Measurements from ENCODE around the gene MRPS22. TPM values are rescaled to one million over a fixed set of nuclear protein-coding genes. Genes with fewer than 3 reads are reported as not detected.

Gene MRPS22
- total and polyA plus RNA-seq, 8 donors = 14.7 to 29.0 (median 18.8) TPM

DNA sequence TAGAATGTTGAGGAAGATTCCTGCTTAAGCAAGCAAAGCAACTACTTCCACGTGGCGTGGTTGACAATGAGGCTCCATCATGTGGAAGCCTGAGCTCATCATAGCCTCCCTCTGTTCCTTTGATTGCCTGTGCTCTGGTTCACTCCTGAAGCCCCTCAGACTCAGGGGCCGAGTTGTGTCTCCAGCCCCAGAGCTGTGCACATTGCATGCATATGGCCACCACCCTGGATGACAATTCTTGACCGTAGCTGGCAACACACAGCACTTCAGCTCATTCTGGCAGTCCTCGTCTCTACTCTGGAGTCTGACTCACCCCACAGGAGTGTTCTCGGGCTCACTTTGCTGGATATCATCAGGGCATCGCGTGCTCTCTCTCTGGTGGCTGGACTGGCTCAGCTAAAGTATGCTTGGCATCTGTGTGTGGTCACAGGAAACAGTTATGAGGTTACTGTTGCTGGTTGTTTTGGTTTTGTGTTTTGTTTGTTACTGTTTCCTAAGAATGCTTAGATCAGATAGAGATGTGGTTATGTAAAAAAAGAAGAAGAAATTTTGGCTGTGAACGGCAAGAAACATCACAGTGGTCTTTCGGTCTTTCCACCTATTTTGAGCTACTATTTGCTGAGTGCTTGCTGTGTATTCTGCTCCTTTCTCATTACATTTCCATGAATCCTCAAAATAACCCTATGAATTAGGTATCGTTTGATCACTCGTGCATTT, 41.6 kb upstream of the MRPS22 start:
- Histone ChIP-seq H3K27me3 (no peaks in the 10 kb centered on the region), H3K27ac (no peak overlapping the region), H3K9me3 (no peaks in the 10 kb centered on the region), H3K4me1 (peaks cover 17 to 22% (median 19%) of the 10 kb centered on the region in 3 donors), H3K4me3 (no peak overlapping the region), H3K36me3 (no peaks in the 10 kb centered on the region)
- DNase-seq (peak in 1 of 6 donors; percentile 39), FAIRE-seq (no peak), ATAC-seq (peak in 2 of 4 donors; percentile 7 to 23)
- TF ChIP-seq CTCF (IDR thresholded peaks at IDR 0.05) = no peak
- intact Hi-C loops (cut with DNase I) = no loop called here
- WGBS, 2 donors = 80 to 86% methylated on average over 12 of the region's 12 CpGs

- no peak for TF ChIP-seq CTCF (IDR thresholded peaks at IDR 0.05)
- Histone ChIP-seq H3K27ac (no peak overlapping the region), H3K27me3 (no peaks in the 10 kb centered on the region), H3K4me3 (no peak overlapping the region), H3K36me3 (no peaks in the 10 kb centered on the region), H3K9me3 (no peaks in the 10 kb centered on the region), H3K4me1 (peaks cover 17 to 20% (median 19%) of the 10 kb centered on the region in 3 donors)
- intact Hi-C loops (cut with DNase I) = no loop called here
- no peak for DNase-seq
- no peak for FAIRE-seq
- 93 to 94% methylated on average over 4 of the region's 4 CpGs for WGBS, 2 donors
- no peak for ATAC-seq
Measured at GRCh38 chr3:139302801-139303113, 41.1 kb upstream of the MRPS22 start.

DNA sequence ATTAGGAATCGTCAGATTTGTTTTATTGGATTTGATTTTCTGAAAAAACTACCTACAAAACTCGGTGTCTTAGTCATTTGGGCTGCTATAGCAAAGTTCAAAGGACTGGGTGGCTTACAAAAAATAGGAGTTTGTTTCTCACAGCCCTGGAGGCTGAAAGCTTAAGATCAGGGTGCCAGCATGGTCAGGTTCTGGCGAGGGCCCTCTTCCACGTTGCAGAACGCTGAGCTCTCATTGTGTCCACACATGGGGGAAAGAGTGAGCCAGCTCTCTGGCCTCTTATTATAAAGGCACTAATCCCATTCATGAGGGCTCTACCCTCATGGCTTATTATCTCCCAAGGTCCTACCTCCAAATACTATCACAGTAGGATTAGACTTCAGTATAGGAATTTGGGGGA, 40.6 kb upstream of the MRPS22 start:
- WGBS, 2 donors = 93 to 95% methylated on average over 5 of the region's 5 CpGs
- Histone ChIP-seq H3K4me3 (no peak overlapping the region), H3K27ac (no peak overlapping the region), H3K9me3 (no peaks in the 10 kb centered on the region), H3K4me1 (peaks cover 13 to 19% (median 17%) of the 10 kb centered on the region in 3 donors), H3K27me3 (no peaks in the 10 kb centered on the region), H3K36me3 (no peaks in the 10 kb centered on the region)
- no peak for DNase-seq
- no peak for FAIRE-seq
- no peak for TF ChIP-seq CTCF (IDR thresholded peaks at IDR 0.05)
- no peak for ATAC-seq
- intact Hi-C loops (cut with DNase I) = no loop called here

- TF ChIP-seq CTCF (IDR thresholded peaks at IDR 0.05) = no peak
- no peaks in the 10 kb centered on the region for H3K9me3 ChIP-seq
- 86 to 97% methylated on average over 3 of the region's 3 CpGs for whole genome bisulfite sequencing, 2 donors
- H3K36me3 ChIP-seq = no peaks in the 10 kb centered on the region
- no peak overlapping the region for H3K4me3 ChIP-seq
- DNase-seq = no peak
- no peak for ATAC-seq
- no peak for FAIRE-seq
- H3K27me3 ChIP-seq = no peaks in the 10 kb centered on the region
- H3K4me1 ChIP-seq = peaks cover 1 to 11% (median 11%) of the 10 kb centered on the region in 3 donors
- no peak overlapping the region for H3K27ac ChIP-seq
- intact Hi-C loops (cut with DNase I) = no loop called here
Measured at GRCh38 chr3:139304383-139304782, 39.4 kb upstream of the MRPS22 start.

GRCh38 chr3:139306078-139306477, 37.7 kb upstream of the MRPS22 start:
- DNase-seq (no peak), FAIRE-seq (no peak), ATAC-seq (no peak)
- Histone ChIP-seq H3K27me3 (no peaks in the 10 kb centered on the region), H3K4me3 (no peak overlapping the region), H3K4me1 (no peaks in the 10 kb centered on the region), H3K9me3 (no peaks in the 10 kb centered on the region), H3K36me3 (no peaks in the 10 kb centered on the region), H3K27ac (no peak overlapping the region)
- intact Hi-C loops (cut with DNase I) = no loop called here
- 89 to 93% methylated on average over 2 of the region's 2 CpGs for WGBS, 2 donors
- no peak for TF ChIP-seq CTCF (IDR thresholded peaks at IDR 0.05)
